ENCODE measurements around the gene SERPINB12. TPM values are rescaled to one million over a fixed set of nuclear protein-coding genes. Genes with fewer than 3 reads are reported as not detected.

The SERPINB12 gene
- total and polyA plus RNA-seq, 2 of the 13 experiments (the other 11 are each of a cell fraction or from before 2014, with no cell fraction given): not detected

- TF ChIP-seq ZSCAN9 (CRISPR knock-in tag; IDR thresholded peaks at IDR 0.05; ENCODE audit: borderline replicate concordance) (no peak), CREB1 (IDR thresholded peaks at IDR 0.05) (no peak), CREB1 (CRISPR knock-in tag; IDR thresholded peaks at IDR 0.05) (no peak), SMAD9 (CRISPR knock-in tag; IDR thresholded peaks at IDR 0.05) (no peak), SRSF4 (IDR thresholded peaks at IDR 0.05; ENCODE audit: low read depth, low read length, poor library complexity, severe bottlenecking) (no peak), HDAC1 (CRISPR knock-in tag; IDR thresholded peaks at IDR 0.05) (no peak)
- TF ChIP-seq, protein P1, sequence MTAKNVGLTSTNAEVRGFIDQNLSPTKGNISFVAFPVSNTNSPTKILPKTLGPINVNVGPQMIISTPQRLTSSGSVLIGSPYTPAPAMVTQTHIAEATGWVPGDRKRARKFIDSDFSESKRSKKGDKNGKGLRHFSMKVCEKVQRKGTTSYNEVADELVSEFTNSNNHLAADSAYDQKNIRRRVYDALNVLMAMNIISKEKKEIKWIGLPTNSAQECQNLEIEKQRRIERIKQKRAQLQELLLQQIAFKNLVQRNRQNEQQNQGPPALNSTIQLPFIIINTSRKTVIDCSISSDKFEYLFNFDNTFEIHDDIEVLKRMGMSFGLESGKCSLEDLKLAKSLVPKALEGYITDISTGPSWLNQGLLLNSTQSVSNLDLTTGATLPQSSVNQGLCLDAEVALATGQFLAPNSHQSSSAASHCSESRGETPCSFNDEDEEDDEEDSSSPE (CRISPR knock-in tag; IDR thresholded peaks at IDR 0.05): no peak
Observed at GRCh38 chr18:63579616-63580015, 37.4 kb downstream of the SERPINB12 start (continued).

- Histone ChIP-seq H3K4me2 (ENCODE audit: low read depth, low read length) (no peak overlapping the region), H2AFZ (ENCODE audit: low read length) (no peak overlapping the region), H3K9me3 (ENCODE audit: low read length) (no peaks in the 10 kb centered on the region), H4K20me1 (ENCODE audit: insufficient read depth, low read length) (no peaks in the 10 kb centered on the region), H3K4me3 (replicated peaks in 1 of 3; ENCODE audit: insufficient read depth in 1 of 3, low read depth in 2 of 3, low read length in 3 of 3) (no peak overlapping the region), H3K9ac (ENCODE audit: insufficient read depth, low read depth, low read length) (no peak overlapping the region), H3K4me1 (ENCODE audit: insufficient read depth, low read length) (no peaks in the 10 kb centered on the region), H3K27ac (ENCODE audit: extremely low read length, insufficient read depth, low read length) (no peak overlapping the region), H3K79me2 (ENCODE audit: insufficient read depth, low read length) (no peaks in the 10 kb centered on the region), H3K36me3 (replicated peaks in 1 of 2; ENCODE audit: control insufficient read depth in 1 of 2, insufficient read depth in 2 of 2, low read length in 2 of 2) (no peaks in the 10 kb centered on the region), H3K27me3 (ENCODE audit: control insufficient read depth in 1 of 2, insufficient read depth in 2 of 2, low read length in 2 of 2) (0 out of 5 replicates have a peak, but pooled peaks cover 0 to 3% of the 10 kb centered on the region in 2 experiments)
- in situ Hi-C loops (cut with HindIII; ENCODE audit: extremely low pct_ligation_motif_present, low pct_unique_long_range_greater_than_20kb): no loop called here
- no TSS peak for BruUV-seq (replicated peaks)
- WGBS (ENCODE audit: low lambda C conversion rate): 30% methylated on average over 4 of the region's 4 CpGs
- FAIRE-seq (no peak), ATAC-seq (no peak), DNase-seq (ENCODE audit: low spot score) (no peak)
- ChIA-PET CTCF (ENCODE audit: low intra/inter-chr PET ratio, low total read pairs) (no interaction called here), POLR2A (no interaction called here)
- intact Hi-C loops (cut with micrococcal nuclease; ENCODE audit: unreplicated experiment): loop anchor here (5.0 kb wide), 1 partner anchor 171 kb away; no protein-coding TSS in a partner anchor
- TF ChIP-seq, protein P2, sequence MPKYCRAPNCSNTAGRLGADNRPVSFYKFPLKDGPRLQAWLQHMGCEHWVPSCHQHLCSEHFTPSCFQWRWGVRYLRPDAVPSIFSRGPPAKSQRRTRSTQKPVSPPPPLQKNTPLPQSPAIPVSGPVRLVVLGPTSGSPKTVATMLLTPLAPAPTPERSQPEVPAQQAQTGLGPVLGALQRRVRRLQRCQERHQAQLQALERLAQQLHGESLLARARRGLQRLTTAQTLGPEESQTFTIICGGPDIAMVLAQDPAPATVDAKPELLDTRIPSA (CRISPR knock-in tag; IDR thresholded peaks at IDR 0.05; ENCODE audit: borderline replicate concordance): no peak
- TF ChIP-seq CREBL2 (CRISPR knock-in tag; IDR thresholded peaks at IDR 0.05; ENCODE audit: borderline replicate concordance) (no peak), MXD4 (CRISPR knock-in tag; IDR thresholded peaks at IDR 0.05) (no peak), REL (CRISPR knock-in tag; conservative IDR thresholded peaks at IDR 0.05) (no peak), HDAC6 (IDR thresholded peaks at IDR 0.05; ENCODE audit: low read depth, low read length) (no peak), ZNF740 (CRISPR knock-in tag; IDR thresholded peaks at IDR 0.05) (no peak), ZNF678 (CRISPR knock-in tag; IDR thresholded peaks at IDR 0.05) (no peak), IRF1 (CRISPR knock-in tag; IDR thresholded peaks at IDR 0.05; ENCODE audit: low read depth) (no peak), HNF4A (CRISPR knock-in tag; IDR thresholded peaks at IDR 0.05) (no peak), NR1H2 (CRISPR knock-in tag; IDR thresholded peaks at IDR 0.05; ENCODE audit: borderline replicate concordance, low read depth) (no peak), NONO (IDR thresholded peaks at IDR 0.05) (no peak), NONO (CRISPR knock-in tag; conservative IDR thresholded peaks at IDR 0.05) (no peak)
- TF ChIP-seq, protein P3, sequence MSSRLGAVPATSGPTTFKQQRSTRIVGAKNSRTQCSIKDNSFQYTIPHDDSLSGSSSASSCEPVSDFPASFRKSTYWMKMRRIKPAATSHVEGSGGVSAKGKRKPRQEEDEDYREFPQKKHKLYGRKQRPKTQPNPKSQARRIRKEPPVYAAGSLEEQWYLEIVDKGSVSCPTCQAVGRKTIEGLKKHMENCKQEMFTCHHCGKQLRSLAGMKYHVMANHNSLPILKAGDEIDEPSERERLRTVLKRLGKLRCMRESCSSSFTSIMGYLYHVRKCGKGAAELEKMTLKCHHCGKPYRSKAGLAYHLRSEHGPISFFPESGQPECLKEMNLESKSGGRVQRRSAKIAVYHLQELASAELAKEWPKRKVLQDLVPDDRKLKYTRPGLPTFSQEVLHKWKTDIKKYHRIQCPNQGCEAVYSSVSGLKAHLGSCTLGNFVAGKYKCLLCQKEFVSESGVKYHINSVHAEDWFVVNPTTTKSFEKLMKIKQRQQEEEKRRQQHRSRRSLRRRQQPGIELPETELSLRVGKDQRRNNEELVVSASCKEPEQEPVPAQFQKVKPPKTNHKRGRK (CRISPR knock-in tag; IDR thresholded peaks at IDR 0.05): no peak
Observed at GRCh38 chr18:63585988-63586387, 43.8 kb downstream of the SERPINB12 start.

Data from HepG2 (cell line).